Right renal cortex interstitium (tissue), 3 donors: ENCODE data around the gene CAPNS2. TPM values are rescaled to one million over a fixed set of nuclear protein-coding genes. Genes with fewer than 3 reads are reported as not detected.
"Not testable (repeated sequence)": the region's sequence is repeated elsewhere in the genome, so short reads cannot be mapped to it uniquely, and the experiment has no call there.

ENCODE experiments used
- DNase-seq, 3 donors: peaks; one replicate each; pipeline ENCODE4 v3.0.0-alpha.2; 2013; ENCODE audit warnings: low read depth in 3 of 3, low spot score in 2 of 3
- polyA plus RNA-seq, 3 donors: library from polyadenylated mRNA; unstranded; fragments of 120-200 nt; gene quantifications; one replicate each; pipeline ENCODE4 v1.2.1, GENCODE V29; 2013; ENCODE audit not compliant: insufficient read length in 3 of 3

Gene CAPNS2
- polyA plus RNA-seq, 3 donors: not detected

DNA sequence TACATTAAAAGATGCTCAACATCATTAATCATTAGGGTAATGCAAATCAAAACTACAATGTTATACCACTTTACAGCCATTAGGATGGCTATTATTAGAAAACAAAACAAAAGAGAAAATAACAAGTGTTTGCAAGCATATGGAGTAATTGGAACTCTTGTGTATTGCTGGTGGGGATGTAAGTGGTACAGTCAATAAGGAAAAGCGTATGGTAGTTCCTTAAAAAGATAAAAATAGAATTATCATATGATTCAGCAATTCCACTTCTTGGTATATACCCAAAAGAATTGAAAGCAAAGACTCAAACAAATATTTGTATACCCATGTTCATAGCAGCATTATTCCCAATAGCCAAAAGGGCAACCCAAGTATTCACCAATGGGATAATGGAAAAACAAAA, 1.4 kb upstream of the CAPNS2 start:
- no peak for DNase-seq

DNA sequence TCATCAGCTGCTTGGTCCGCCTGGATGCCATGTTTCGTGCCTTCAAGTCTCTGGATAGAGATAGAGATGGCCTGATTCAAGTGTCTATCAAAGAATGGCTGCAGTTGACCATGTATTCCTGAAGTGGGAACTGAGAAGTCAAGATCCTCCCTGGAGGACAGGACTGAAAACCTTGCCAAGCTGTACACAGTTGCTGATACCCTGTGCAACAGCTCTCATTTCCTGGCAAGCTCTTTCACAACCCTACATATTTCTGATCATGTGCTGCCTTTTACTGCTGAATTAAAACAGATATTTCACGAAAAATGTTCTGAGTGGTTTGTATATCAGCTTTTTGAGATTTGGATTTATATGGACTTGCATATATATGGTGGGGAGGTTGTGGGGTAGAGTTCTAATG, 898 bp downstream of the CAPNS2 start:
- DNase-seq: no peak

DNA sequence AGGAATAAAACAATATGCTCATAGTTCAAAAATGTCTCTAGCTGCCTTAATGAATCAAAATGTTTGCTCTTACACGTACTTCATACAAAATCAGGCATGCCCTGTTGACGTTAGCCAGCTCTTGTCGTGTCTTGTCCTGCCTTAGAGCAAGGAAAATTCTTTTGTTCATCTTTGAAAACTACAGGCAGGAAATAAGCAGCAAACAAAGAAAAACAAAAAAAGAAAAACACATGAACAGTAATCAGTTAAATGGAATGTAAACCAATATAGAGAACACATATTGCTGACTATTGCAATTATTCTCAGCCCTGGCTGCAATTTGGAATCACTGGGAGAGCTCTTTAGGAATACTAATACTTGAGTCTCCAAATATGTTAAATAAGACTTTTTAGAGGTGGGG, 1.7 kb downstream of the CAPNS2 start:
- no peak for DNase-seq

DNA sequence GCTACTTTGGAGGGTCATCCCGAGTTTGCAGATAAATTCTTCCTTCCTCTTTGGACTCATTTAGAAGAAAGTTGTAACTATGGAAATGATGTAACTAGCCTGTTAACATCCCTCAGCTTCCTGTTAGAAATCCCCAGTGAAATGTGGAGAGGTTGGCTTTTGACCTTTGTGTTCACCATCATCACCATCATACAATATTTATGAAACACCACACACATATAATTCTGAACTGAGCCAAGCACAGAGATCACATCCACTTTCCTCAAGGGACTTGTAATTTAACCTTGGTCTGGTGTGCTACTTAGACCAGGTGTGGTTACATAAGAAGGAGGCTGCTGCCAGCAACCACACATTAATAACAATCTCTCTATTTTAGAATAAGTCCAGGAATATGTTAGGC, 2.5 kb downstream of the CAPNS2 start:
- no peak for DNase-seq

DNA sequence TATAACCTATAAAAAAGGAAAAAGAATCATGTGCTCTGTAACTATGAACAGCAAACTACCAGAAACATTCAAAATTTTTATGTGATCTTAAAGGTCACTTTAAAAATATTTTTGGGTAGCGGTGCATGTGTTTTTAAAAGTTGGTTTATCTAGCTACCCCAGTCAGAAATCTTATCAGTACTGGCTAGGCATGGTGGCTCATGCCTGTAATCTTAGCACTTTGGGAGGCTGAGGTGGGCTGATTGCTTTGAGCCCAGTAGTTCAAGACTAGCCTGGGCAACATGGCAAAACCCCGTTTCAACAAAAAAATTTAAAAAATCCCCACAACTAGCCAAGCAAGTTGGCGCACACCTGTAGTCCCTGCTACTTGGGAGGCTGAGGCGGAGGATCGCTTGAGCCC, 3.7 kb downstream of the CAPNS2 start:
- DNase-seq: no peak

DNA sequence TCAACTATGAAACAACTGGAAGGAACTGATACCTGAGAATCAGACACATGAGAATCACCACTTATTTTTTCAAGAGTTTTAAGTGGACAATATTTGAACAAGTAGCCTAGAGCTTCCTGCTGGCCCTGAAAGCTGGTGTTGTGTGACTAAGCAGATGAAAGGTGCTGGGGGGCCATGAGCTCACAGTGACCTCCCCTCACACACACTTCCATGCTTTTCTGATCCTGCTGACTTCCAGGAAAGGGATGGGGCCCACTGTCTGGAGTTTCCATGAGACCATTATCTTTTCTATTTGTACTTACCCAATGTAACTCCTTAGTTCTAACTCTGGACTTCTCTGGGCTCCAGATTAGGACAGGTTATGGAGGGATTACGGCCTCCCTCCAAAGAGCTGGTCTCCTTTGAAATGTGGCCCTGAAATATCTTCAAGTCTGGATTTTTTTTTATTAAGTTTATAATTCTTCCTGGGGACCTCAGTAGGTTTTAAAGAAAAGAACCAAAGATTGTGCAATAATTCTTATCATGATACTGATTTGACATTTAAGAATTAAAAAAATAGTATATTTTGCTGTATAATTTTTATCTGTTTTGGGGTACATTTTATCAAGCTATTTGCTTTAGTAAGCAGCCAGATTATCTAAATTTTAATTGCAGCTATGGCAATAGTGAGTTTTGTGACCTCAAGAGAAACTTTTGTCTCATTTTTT, 4.9 kb downstream of the CAPNS2 start:
- DNase-seq: no peak

DNA sequence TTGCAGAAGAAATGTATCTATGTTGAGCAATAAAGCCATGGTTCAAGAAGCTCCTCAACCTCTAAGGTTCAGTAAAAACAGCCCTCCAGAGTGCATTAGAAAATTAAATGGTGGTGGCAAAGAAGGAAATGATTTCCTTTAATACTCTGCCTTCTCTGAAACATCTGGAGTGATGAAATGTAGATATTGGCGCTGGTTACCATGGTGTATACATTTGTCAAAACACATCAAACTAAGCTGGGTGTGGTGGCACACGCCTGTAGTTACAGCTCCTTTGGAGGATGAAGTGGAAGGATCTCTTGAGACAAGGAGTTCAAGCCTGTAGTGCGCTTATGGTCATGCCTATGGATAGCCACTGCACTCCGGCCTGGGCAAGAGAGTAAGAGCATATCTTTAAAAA, 6.0 kb downstream of the CAPNS2 start:
- no peak for DNase-seq

DNA sequence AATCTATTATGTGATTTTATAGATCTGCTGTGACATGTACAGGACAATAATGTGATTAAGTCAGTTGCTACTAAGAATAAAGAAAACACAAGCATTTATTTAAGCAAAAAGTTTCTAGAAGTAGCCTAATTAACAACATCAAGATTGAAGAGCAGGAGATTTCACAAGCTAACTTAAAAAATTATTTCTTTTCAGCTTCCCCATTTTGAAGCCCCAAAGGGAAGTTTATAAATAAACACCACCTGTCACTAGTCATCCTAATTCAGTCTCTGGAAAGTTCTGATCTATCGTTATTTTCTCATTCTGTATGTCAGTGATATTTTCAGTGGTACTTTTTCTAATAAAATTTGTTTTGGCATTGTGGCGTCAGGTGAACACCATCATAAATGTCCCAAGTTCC, 8.3 kb downstream of the CAPNS2 start:
- no peak for DNase-seq

GRCh38 chr16:55575496-55575895, 9.0 kb downstream of the CAPNS2 start:
- no peak for DNase-seq

- no peak for DNase-seq
Observed at GRCh38 chr16:55576384-55576783, 9.9 kb downstream of the CAPNS2 start.

DNA sequence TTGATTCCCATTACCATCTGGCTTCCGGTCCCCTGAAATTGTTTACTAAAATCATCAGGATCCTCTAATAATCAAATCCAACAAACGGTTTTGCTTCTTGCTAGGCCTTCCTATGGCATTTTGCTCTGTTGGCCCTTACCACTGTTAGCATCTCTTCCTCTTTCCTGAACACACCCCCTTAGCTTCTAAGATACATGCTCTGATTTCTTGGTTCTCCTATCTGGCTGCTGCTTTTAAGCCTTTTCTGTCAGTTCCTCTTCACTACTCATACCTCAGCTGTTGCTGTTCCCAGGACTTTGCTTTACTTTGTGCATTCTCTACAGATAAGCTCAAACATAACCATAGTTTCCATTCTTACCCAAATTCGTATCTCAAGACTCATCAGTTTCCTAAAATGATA, 11.4 kb downstream of the CAPNS2 start:
- DNase-seq: no peak

DNA sequence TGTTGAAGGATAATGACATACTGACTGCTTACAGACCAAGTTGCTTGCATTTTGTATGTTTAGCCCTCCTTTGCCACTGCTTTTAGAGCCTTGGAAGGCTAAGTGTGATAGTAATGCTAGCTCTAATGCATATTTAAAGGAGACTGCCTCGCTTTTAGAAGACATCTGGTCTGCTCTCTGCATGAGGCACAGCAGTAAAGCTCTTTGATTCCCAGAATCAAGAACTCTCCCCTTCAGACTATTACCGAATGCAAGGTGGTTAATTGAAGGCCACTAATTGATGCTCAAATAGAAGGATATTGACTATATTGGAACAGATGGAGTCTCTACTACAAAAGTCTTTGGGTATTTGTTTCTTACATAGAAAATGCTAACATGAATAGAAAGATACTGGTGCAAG, 19.1 kb downstream of the CAPNS2 start:
- DNase-seq: no peak

DNA sequence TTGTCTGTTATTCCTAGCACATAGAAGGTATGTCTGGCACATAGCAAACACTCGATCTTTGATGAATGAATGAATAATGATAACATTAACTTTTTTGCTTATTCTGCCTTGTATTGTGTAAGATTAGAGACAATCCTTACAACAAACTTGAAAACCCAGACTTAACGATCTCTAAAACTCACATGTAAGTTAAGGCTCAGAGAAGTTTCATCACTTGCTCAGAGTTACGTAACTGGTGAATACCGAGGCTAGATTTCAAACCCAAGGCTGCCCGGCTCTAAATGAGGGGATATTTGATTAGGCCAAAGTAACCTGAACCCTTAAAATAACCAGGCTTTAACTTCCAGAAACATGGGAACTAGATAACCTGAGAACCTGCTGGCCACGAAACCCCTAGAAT, 22.3 kb downstream of the CAPNS2 start:
- no peak for DNase-seq

DNA sequence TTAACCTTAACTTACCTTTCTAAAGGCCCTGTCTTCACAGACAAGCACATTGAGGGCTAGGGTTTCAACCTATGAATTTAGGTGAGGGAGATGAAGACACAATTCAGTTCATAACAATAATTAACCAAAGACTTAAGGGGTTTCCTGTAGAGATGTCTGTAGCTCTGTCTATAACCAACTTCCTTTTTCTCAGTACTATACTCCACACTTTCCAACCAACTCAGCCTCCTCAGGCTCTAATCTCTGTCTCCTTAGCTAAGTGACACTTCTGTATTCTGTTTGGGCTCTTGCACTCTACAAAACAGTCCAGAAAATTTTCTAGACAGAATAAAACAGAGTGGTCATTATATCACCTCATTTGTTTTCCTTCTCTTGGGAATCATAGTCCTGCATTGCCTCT, 25.8 kb downstream of the CAPNS2 start:
- no peak for DNase-seq

- DNase-seq: no peak
Observed at GRCh38 chr16:55597928-55598327, 31.4 kb downstream of the CAPNS2 start.

GRCh38 chr16:55605754-55606336, 39.4 kb downstream of the CAPNS2 start:
- DNase-seq: no peak

GRCh38 chr16:55613613-55614335, 47.3 kb downstream of the CAPNS2 start:
- DNase-seq: no peak

DNA sequence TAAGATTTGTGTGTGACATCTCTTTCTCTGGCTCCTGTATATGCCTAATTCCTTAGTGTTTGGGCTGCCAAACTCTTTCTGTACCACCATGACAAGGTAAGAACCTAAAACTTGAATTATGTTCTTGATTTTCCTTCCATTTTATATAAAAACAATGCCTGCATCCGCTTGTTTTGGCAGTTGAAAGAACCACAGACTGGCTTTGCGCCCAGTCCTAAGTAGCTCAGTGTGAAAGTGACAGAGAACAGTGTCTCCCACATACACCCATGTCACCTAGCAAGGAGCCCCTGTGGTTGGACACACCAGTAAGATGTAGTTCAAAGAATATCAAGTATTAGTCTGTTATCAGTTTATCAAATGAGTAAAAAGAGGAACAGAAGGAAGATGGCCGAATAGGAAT, 48.6 kb downstream of the CAPNS2 start:
- no peak for DNase-seq

- not testable (repeated sequence) for DNase-seq
Observed at GRCh38 chr16:55615670-55616069, 49.2 kb downstream of the CAPNS2 start.
